Esophagus squamous epithelium (tissue), 4 donors: ENCODE data around the gene AFF4.

Experiments
- POLR2A ChIP-seq, 4 donors: fragments of 450-650 bp; IDR thresholded peaks; one replicate each; pipeline ENCODE4 v1.6.1; 2017; ENCODE audit warnings: antibody characterized with exemption in 4 of 4, mild to moderate bottlenecking in 4 of 4, moderate library complexity in 3 of 4
- TF ChIP-seq, protein P1 (sequence below), 6 experiments: fragments of 450-650 bp in 4 of 6; fragments of 200-600 bp in 2 of 6; sonication (generic) in 2 of 6; IDR thresholded peaks; one replicate each; pipeline ENCODE4 v1.5.1; 2016 to 2019; ENCODE audit warnings: antibody characterized with exemption in 6 of 6, mild to moderate bottlenecking in 4 of 6, moderate library complexity in 4 of 6

DNA sequence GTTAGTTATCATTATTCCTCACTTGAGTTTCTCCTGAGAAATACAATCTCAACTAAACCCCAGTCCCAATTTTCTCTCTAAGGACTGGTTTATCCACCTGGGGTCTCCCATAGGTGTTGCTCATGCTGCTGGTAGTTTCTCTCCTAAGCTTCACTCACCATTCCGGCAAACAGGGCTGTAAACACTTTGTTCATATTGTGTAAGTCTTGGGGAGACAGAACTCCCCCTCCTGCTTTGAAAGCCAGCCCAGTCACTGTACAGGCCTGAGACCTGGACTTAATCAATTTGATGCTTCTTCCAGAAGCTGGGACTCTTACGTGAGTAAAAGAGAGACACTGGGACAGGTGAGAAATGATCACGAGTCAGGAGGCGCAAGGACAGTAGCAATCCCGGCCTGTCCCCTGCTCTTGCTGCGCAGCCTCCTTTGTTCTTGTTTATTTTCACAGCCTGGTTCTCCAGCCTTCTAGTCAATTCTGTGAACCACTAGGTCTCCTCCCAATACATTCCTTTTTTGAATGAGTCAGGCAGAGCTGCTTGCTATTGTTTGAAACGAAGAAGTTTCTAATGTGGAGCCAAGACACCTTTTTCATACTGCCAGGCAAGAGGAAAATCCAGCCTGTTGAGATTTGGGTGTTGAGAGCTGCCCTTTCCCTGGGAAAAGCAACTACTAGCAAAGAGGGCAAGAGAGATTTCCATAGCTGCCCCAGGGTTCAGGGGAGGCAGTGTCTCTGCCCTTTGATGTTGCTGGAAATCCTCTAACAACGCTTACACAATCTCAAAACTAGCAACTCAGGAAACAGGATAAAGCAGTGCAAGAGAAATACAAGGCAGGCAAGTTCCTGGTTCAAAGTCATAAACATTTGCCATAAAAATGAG lies 123.8 kb downstream of the AFF4 start:
- TF ChIP-seq, protein P1, sequence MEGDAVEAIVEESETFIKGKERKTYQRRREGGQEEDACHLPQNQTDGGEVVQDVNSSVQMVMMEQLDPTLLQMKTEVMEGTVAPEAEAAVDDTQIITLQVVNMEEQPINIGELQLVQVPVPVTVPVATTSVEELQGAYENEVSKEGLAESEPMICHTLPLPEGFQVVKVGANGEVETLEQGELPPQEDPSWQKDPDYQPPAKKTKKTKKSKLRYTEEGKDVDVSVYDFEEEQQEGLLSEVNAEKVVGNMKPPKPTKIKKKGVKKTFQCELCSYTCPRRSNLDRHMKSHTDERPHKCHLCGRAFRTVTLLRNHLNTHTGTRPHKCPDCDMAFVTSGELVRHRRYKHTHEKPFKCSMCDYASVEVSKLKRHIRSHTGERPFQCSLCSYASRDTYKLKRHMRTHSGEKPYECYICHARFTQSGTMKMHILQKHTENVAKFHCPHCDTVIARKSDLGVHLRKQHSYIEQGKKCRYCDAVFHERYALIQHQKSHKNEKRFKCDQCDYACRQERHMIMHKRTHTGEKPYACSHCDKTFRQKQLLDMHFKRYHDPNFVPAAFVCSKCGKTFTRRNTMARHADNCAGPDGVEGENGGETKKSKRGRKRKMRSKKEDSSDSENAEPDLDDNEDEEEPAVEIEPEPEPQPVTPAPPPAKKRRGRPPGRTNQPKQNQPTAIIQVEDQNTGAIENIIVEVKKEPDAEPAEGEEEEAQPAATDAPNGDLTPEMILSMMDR (IDR thresholded peaks at IDR 0.05), result no peak
- no peak for TF ChIP-seq POLR2A (IDR thresholded peaks at IDR 0.05)
